GM20431 (cell line): ENCODE results near the gene USF3.

Experiments
- in situ Hi-C: fragments of 300-500 bp; cut with MseI, MboI; formaldehyde crosslinking; loops from one replicate; pipeline ENCODE4 v1.15.0; 2020; ENCODE audit warnings: low sequenced_read_pairs; ENCODE audit not compliant: unreplicated experiment

Gene USF3

GRCh38 chr3:113695786-113696645 is at the start of gene USF3:
Gene USF3 (minus strand): TSS chr3:113696642. CDS start chr3:113674878, 21,764 bp downstream.
- in situ Hi-C loops, result no loop called here

GRCh38 chr3:113745756-113746547 is 49.5 kb upstream of the USF3 start, which contains the start of gene NAA50:
Gene NAA50 (minus strand): TSS chr3:113746249. CDS start chr3:113745949, 300 bp downstream.
- in situ Hi-C loops, result loop anchor here (25.0 kb wide), 1 partner anchor 166 kb away; no protein-coding TSS in a partner anchor

GRCh38 chr3:113744941-113745755 is 48.7 kb upstream of the USF3 start:
- in situ Hi-C loops, result loop anchor here (25.0 kb wide), 1 partner anchor 167 kb away; no protein-coding TSS in a partner anchor

- in situ Hi-C loops, result loop anchor here (25.0 kb wide), 1 partner anchor 169 kb away; no protein-coding TSS in a partner anchor
Observed at GRCh38 chr3:113743006-113743630, 46.7 kb upstream of the USF3 start.

- in situ Hi-C loops, result loop anchor here (25.0 kb wide), 1 partner anchor 171 kb away; no protein-coding TSS in a partner anchor
Observed at GRCh38 chr3:113741620-113742019, 45.2 kb upstream of the USF3 start.

GRCh38 chr3:113741086-113741485 is 44.6 kb upstream of the USF3 start:
- in situ Hi-C loops, result loop anchor here (25.0 kb wide), 1 partner anchor 171 kb away; no protein-coding TSS in a partner anchor

GRCh38 chr3:113736548-113737089 is 40.2 kb upstream of the USF3 start:
- in situ Hi-C loops, result loop anchor here (25.0 kb wide), 1 partner anchor 176 kb away; no protein-coding TSS in a partner anchor

- in situ Hi-C loops, result loop anchor here (25.0 kb wide), 1 partner anchor 181 kb away; no protein-coding TSS in a partner anchor
Observed at GRCh38 chr3:113731694-113732093, 35.3 kb upstream of the USF3 start.

GRCh38 chr3:113730550-113730949 is 34.1 kb upstream of the USF3 start:
- in situ Hi-C loops, result loop anchor here (25.0 kb wide), 1 partner anchor 182 kb away; no protein-coding TSS in a partner anchor

- in situ Hi-C loops, result loop anchor here (25.0 kb wide), 1 partner anchor 184 kb away; no protein-coding TSS in a partner anchor
Observed at GRCh38 chr3:113728661-113729060, 32.2 kb upstream of the USF3 start.

GRCh38 chr3:113721636-113722035 is 25.2 kb upstream of the USF3 start:
- in situ Hi-C loops, result no loop called here

GRCh38 chr3:113719758-113720157 is 23.3 kb upstream of the USF3 start:
- in situ Hi-C loops, result no loop called here

GRCh38 chr3:113719294-113719693 is 22.9 kb upstream of the USF3 start:
- in situ Hi-C loops, result no loop called here

GRCh38 chr3:113717818-113718217 is 21.4 kb upstream of the USF3 start:
- in situ Hi-C loops, result no loop called here

GRCh38 chr3:113717308-113717707 is 20.9 kb upstream of the USF3 start:
- in situ Hi-C loops, result no loop called here

GRCh38 chr3:113714702-113715101 is 18.3 kb upstream of the USF3 start:
- in situ Hi-C loops, result no loop called here

- in situ Hi-C loops, result no loop called here
Observed at GRCh38 chr3:113712129-113712528, 15.7 kb upstream of the USF3 start.

- in situ Hi-C loops, result no loop called here
Observed at GRCh38 chr3:113707835-113708234, 11.4 kb upstream of the USF3 start.

- in situ Hi-C loops, result no loop called here
Observed at GRCh38 chr3:113698956-113699355, 2.5 kb upstream of the USF3 start.
